Osteocyte (in vitro differentiated cells): ENCODE data around the gene SOX4. TPM values are rescaled to one million over a fixed set of nuclear protein-coding genes. Genes with fewer than 3 reads are reported as not detected.

Experiments
- DNase-seq: peaks from one replicate; pipeline ENCODE4 v3.0.0; 2021; ENCODE audit warnings: mixed read lengths; ENCODE audit not compliant: unreplicated experiment; ENCODE audit errors: extremely low spot score
- H3K27ac Mint-ChIP-seq: one replicate; pipeline ENCODE4 v1.8.0; 2021; ENCODE audit warnings: mild to moderate bottlenecking, mixed read lengths; ENCODE audit not compliant: unreplicated experiment
- H3K27me3 Mint-ChIP-seq: one replicate; pipeline ENCODE4 v1.8.0; 2021; ENCODE audit warnings: mixed read lengths; ENCODE audit not compliant: unreplicated experiment
- H3K36me3 Mint-ChIP-seq: one replicate; pipeline ENCODE4 v1.8.0; 2021; ENCODE audit warnings: mixed read lengths; ENCODE audit not compliant: unreplicated experiment
- H3K4me1 Mint-ChIP-seq: one replicate; pipeline ENCODE4 v1.8.0; 2021; ENCODE audit warnings: mixed read lengths; ENCODE audit not compliant: unreplicated experiment
- H3K4me3 Mint-ChIP-seq: one replicate; pipeline ENCODE4 v1.8.0; 2021; ENCODE audit warnings: mild to moderate bottlenecking, moderate library complexity, mixed read lengths; ENCODE audit not compliant: unreplicated experiment
- H3K9me3 Mint-ChIP-seq: one replicate; pipeline ENCODE4 v1.8.0; 2021; ENCODE audit warnings: mixed read lengths; ENCODE audit not compliant: unreplicated experiment
- total RNA-seq: library from RNA; stranded (reverse); gene quantifications from 2 replicates; pipeline ENCODE4 v1.2.1, GENCODE V29; 2021
- TF ChIP-seq, protein P1 (sequence below): fragments of 200-600 bp; sonication (generic); IDR thresholded peaks from 2 replicates; pipeline ENCODE4 v1.5.0; 2021; ENCODE audit warnings: antibody characterized with exemption, mild to moderate bottlenecking, moderate library complexity

Gene SOX4
- total RNA-seq, 1 donor from 2014 or later: 110 TPM

DNA sequence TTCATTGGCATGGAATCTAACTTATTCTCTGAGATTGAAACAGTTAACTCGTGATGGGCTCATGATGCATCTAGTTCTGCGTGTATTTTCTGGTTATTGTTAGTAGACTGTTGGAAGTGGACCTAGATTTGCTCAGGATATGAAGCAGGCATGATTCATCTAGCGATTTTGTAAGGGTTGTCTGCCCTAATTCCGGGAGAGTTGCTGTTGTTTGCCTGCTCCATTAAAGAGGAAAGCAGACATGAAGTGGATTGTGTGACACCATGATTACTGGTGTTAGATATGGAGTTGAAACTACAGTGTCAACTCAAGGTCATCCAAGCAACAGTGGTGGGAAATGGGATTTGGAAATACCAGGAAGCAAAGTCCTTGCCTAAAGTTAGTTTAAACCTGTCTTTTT lies 41.0 kb downstream of the SOX4 start:
- no peaks in the 10 kb centered on the region for H3K9me3 Mint-ChIP-seq
- peak; percentile 4 for DNase-seq
- TF ChIP-seq, protein P1, sequence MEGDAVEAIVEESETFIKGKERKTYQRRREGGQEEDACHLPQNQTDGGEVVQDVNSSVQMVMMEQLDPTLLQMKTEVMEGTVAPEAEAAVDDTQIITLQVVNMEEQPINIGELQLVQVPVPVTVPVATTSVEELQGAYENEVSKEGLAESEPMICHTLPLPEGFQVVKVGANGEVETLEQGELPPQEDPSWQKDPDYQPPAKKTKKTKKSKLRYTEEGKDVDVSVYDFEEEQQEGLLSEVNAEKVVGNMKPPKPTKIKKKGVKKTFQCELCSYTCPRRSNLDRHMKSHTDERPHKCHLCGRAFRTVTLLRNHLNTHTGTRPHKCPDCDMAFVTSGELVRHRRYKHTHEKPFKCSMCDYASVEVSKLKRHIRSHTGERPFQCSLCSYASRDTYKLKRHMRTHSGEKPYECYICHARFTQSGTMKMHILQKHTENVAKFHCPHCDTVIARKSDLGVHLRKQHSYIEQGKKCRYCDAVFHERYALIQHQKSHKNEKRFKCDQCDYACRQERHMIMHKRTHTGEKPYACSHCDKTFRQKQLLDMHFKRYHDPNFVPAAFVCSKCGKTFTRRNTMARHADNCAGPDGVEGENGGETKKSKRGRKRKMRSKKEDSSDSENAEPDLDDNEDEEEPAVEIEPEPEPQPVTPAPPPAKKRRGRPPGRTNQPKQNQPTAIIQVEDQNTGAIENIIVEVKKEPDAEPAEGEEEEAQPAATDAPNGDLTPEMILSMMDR: no peak
- H3K36me3 Mint-ChIP-seq: no peaks in the 10 kb centered on the region
- H3K4me3 Mint-ChIP-seq: no peak overlapping the region
- no peak overlapping the region for H3K27ac Mint-ChIP-seq
- H3K4me1 Mint-ChIP-seq: peaks cover 4% of the 10 kb centered on the region
- no peaks in the 10 kb centered on the region for H3K27me3 Mint-ChIP-seq

DNA sequence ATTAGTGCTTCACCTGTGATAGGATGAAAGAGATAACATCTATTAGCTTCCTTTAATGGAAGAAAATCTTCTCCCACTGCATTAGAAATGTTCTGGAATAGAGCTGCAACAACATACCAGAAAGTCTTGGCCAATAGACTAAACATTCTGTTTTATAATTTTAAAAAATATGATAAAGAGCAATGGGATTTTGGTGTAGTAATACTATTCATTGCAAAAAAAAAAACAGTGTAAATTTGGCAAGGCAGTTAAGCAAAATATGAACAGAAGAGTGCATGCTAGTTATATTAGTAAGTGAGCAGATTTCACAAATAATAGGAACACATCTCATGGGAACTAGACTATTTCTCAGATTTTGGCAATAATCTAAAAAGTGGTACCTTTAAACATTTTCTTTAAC lies 43.3 kb downstream of the SOX4 start:
- DNase-seq: no peak
- peaks cover 6% of the 10 kb centered on the region for H3K9me3 Mint-ChIP-seq
- no peak overlapping the region for H3K4me3 Mint-ChIP-seq
- no peak overlapping the region for H3K27ac Mint-ChIP-seq
- H3K36me3 Mint-ChIP-seq: no peaks in the 10 kb centered on the region
- TF ChIP-seq, protein P1: no peak
- H3K4me1 Mint-ChIP-seq: peaks cover 4% of the 10 kb centered on the region
- no peaks in the 10 kb centered on the region for H3K27me3 Mint-ChIP-seq

DNA sequence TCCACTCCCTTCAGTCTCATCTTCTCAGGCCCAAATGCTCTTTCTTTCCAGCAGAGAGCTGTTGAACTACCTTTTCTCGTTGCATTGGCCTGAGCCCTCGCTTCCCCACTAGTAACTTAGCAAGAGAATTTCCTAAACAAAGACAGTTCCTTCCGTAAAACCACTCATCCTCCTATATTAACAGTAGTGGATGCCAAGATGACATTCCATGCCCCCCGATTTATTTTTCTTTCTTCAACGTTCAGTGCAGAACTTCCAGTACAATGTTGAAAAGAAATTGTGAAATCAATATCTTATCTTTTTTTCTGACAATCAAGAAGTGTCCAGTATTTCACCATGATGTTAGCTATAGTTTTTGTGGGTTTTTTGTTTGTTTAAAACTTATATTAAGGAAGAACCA lies 45.8 kb downstream of the SOX4 start:
- Mint-ChIP-seq H3K36me3 (no peaks in the 10 kb centered on the region), H3K4me3 (no peak overlapping the region), H3K27ac (no peak overlapping the region), H3K9me3 (peaks cover 11% of the 10 kb centered on the region), H3K27me3 (no peaks in the 10 kb centered on the region), H3K4me1 (peaks cover 4% of the 10 kb centered on the region)
- no peak for DNase-seq
- TF ChIP-seq, protein P1: no peak
